HUES48 (cell line): ENCODE data around the gene POLRMT.
"Not testable (repeated sequence)": the region's sequence is repeated elsewhere in the genome, so short reads cannot be mapped to it uniquely, and the experiment has no call there.

ENCODE experiments used
- H3K27ac ChIP-seq: one replicate; pipeline ENCODE4 v1.7.0; 2013; ENCODE audit warnings: low read depth, low read length, inconsistent platforms
- H3K27me3 ChIP-seq: 2 replicates; pipeline ENCODE4 v1.6.1; 2013; ENCODE audit warnings: mild to moderate bottlenecking, low read length; ENCODE audit not compliant: control insufficient read depth, insufficient read depth
- H3K36me3 ChIP-seq: 2 replicates; pipeline ENCODE4 v1.6.1; 2013; ENCODE audit warnings: low read length; ENCODE audit not compliant: control insufficient read depth, insufficient read depth
- H3K4me1 ChIP-seq: 2 replicates; pipeline ENCODE4 v1.6.1; 2013; ENCODE audit warnings: mild to moderate bottlenecking, low read length; ENCODE audit not compliant: control insufficient read depth, insufficient read depth
- H3K4me3 ChIP-seq: 2 replicates; pipeline ENCODE4 v1.5.1; 2013; ENCODE audit warnings: mild to moderate bottlenecking, low read depth, low read length
- H3K9ac ChIP-seq: 2 replicates; pipeline ENCODE4 v1.6.1; 2013; ENCODE audit warnings: mild to moderate bottlenecking, low read depth, low read length, moderate library complexity
- H3K9me3 ChIP-seq: 2 replicates; pipeline ENCODE4 v1.6.1; 2013; ENCODE audit warnings: low read length; ENCODE audit not compliant: control insufficient read depth, insufficient read depth

The POLRMT gene

GRCh38 chr19:633786-634639 is 676 bp upstream of the POLRMT start:
- Histone ChIP-seq H3K4me1 (peaks cover 3% of the 10 kb centered on the region; the same call in 1 of the 2 replicates), H3K9me3 (no peaks in the 10 kb centered on the region), H3K4me3 (peak overlapping the region; percentile 99), H3K27me3 (peaks cover 12% of the 10 kb centered on the region), H3K27ac (peak overlapping the region; percentile 47), H3K9ac (no peak overlapping the region; the same call in 1 of the 2 replicates), H3K36me3 (peaks cover 14% of the 10 kb centered on the region)

DNA sequence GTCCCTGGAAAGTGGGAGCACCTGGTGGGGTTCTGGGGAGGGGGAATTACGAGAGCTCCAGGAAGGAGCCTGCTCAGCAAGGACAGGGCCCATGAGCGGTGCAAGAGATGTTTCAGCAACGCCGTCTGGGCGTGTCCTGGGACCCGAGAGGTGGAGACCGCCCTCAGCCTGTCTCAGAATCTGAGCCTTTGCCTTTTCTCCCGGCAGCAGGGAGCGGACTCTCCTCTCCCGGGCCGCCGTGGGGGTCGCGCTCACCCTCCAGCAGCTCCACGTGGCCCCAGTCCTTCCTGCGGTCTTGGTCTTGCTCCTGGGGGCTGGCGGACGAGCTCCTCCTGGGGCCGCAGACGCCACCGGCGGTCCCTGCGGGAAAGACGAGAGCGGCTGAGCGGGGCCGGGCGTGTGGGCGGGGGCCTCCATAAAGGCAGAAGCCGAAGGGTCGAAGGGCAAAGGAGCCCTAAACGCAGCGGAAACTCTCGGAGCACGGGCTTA is 714 bp downstream of the POLRMT start:
- Histone ChIP-seq H3K27ac (peak overlapping the region; percentile 69), H3K9me3 (no peaks in the 10 kb centered on the region), H3K4me3 (peak overlapping the region; percentile 99), H3K27me3 (0 out of 2 replicates have a peak, but pooled peaks cover 3% of the 10 kb centered on the region), H3K4me1 (peaks cover 3% of the 10 kb centered on the region; the same call in 1 of the 2 replicates), H3K36me3 (peaks cover 26% of the 10 kb centered on the region), H3K9ac (peak overlapping the region; percentile 83)

DNA sequence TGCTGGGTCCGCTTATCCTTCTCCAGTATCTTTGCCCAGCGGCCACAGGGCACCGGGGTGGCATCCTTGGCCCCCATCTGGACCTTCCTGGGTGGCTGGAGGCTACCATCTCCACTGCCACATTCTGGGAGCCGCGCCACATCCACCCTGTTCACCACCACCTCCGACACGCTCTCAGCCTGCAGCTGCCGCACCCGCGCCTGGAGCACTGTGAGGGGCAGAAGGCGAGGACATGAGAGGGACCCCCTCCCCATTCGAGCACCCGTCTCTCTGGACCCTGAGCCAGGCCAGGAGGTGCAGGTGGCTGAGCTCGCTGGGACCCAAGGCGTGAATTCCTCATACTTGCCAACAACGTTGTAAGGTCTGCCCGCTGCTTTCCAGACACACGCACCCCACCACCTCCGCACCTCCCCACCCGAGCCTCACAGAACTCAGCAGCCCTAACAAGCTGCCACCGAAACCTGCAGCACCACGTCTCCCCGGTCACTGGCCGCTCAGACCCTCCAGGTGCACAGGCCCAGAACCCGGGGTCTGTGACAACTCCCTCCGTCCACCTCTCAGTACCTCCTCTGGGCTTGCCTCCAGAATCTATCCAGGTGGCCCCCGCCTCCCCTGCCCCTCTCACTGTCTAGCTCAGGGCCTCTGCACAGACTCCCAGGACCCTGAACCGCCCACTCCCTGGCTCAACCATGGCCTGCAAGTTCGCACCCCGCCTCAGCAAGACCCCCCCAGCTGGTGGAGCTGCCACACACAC is 3.2 kb downstream of the POLRMT start:
- Histone ChIP-seq H3K9ac (no peak overlapping the region), H3K9me3 (no peaks in the 10 kb centered on the region), H3K27ac (no peak overlapping the region), H3K27me3 (no peaks in the 10 kb centered on the region), H3K4me3 (no peak overlapping the region), H3K4me1 (peaks cover 3% of the 10 kb centered on the region; the same call in 1 of the 2 replicates), H3K36me3 (peaks cover 41% of the 10 kb centered on the region)

DNA sequence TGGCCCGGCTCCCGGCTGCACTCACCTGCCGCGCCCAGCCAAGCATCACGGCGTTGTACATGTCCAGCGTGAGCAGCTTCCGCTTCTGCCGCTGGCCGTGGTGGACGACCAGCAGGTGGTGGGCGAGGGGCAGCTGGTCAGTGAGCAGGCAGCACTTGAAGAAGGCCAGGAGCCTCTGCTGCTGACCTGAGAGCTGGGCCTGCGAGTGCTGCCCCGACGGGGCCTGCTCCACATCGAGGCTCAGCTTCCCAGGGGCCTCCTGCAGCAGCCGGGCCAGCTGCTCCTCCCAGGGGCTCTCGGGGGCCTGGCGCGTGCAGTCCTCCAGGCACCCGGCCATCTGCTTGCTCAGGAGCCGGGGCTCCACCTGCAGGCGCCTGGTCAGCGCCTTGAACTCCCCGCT is 3.8 kb downstream of the POLRMT start:
- peaks cover 47% of the 10 kb centered on the region for H3K36me3 ChIP-seq
- not testable (repeated sequence) for H3K4me3 ChIP-seq, H3K4me1 ChIP-seq, H3K9me3 ChIP-seq, H3K27me3 ChIP-seq, H3K27ac ChIP-seq, H3K9ac ChIP-seq

- Histone ChIP-seq H3K4me1 (peaks cover 3% of the 10 kb centered on the region; the same call in 1 of the 2 replicates), H3K36me3 (peaks cover 61% of the 10 kb centered on the region), H3K9ac (no peak overlapping the region), H3K9me3 (no peaks in the 10 kb centered on the region), H3K4me3 (no peak overlapping the region), H3K27me3 (no peaks in the 10 kb centered on the region), H3K27ac (no peak overlapping the region)
Measured at GRCh38 chr19:628168-628567, 5.2 kb downstream of the POLRMT start.

GRCh38 chr19:626566-626965 is 6.8 kb downstream of the POLRMT start:
- H3K27me3 ChIP-seq, H3K4me1 ChIP-seq, H3K27ac ChIP-seq, H3K9me3 ChIP-seq, H3K4me3 ChIP-seq, H3K9ac ChIP-seq: not testable (repeated sequence)
- peaks cover 75% of the 10 kb centered on the region for H3K36me3 ChIP-seq

DNA sequence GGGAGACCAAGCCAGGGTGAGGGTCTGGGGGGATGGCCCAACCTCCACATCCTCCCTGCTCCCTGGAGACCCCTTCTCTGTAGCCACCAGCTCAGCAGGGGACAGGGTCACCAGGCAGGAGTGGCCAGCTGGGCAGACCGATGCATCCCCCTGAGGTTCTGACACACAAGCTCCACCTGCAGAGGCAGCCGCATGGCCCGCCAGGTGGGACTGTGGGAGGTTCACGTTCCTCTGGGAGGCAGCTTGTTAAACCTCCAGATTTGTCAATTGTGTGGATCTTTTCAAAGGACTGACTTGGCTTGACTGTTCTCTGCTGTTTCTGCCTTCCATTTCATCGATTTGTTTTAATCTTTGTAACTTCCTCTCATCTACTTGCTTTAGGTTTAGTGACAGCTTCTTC is 8.1 kb downstream of the POLRMT start:
- Histone ChIP-seq H3K9me3 (no peaks in the 10 kb centered on the region), H3K36me3 (peaks cover 74% of the 10 kb centered on the region), H3K27me3 (no peaks in the 10 kb centered on the region), H3K9ac (no peak overlapping the region), H3K4me3 (no peak overlapping the region), H3K27ac (no peak overlapping the region), H3K4me1 (no peaks in the 10 kb centered on the region)

GRCh38 chr19:624433-625109 is 8.8 kb downstream of the POLRMT start:
- no peaks in the 10 kb centered on the region for H3K9me3 ChIP-seq
- no peak overlapping the region for H3K27ac ChIP-seq
- H3K9ac ChIP-seq: no peak overlapping the region
- H3K4me1 ChIP-seq: no peaks in the 10 kb centered on the region
- H3K4me3 ChIP-seq: no peak overlapping the region
- H3K36me3 ChIP-seq: peaks cover 76% of the 10 kb centered on the region
- H3K27me3 ChIP-seq: no peaks in the 10 kb centered on the region

- no peaks in the 10 kb centered on the region for H3K27me3 ChIP-seq
- H3K27ac ChIP-seq: no peak overlapping the region
- H3K9ac ChIP-seq: no peak overlapping the region
- no peak overlapping the region for H3K4me3 ChIP-seq
- H3K36me3 ChIP-seq: peaks cover 77% of the 10 kb centered on the region
- H3K9me3 ChIP-seq: no peaks in the 10 kb centered on the region
- H3K4me1 ChIP-seq: no peaks in the 10 kb centered on the region
Measured at GRCh38 chr19:623974-624373, 9.4 kb downstream of the POLRMT start.

DNA sequence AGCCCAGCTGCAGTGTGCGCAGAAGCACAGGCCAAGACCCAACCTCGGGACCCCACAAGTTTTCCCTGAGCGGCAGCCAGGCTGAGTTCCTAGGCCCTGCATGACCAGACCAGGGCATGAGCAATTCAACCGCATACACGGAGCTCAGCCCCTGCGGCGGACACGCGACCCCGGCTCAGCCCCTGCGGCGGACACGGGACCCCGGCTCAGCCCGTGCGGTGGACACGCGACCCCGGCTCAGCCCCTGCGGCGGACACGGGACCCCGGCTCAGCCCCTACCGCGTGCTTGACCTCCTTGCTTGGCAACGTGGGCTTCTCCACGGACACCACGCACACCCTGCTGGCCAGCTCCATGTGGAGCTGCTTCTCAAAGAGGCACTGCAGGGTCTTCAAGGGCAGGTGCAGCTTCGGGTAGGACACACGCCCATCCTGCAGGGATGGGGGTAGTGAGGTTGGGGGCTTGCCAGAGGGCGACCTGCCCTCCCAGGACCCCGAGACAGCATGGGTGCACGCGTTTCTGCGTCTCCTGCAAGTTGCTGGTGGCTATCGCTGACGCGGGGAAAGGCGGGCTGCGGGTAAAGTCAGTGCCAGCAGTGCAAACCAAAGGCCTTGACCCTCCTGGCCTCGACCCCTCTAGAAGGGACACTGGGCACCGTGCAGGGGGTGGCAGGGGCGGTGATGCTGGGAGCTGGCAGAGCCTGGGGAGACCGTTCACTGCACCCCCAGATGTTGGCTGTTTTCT is 10.0 kb downstream of the POLRMT start:
- Histone ChIP-seq H3K9me3 (no peaks in the 10 kb centered on the region), H3K36me3 (peaks cover 76% of the 10 kb centered on the region), H3K4me3 (no peak overlapping the region), H3K27ac (no peak overlapping the region), H3K9ac (no peak overlapping the region), H3K27me3 (no peaks in the 10 kb centered on the region), H3K4me1 (no peaks in the 10 kb centered on the region)
